SK-N-MC (cell line): Measurements from ENCODE around the gene METTL14.

Experiments
- EZH2 ChIP-seq: fragments of 200-600 bp; sonication (generic); IDR thresholded peaks from one replicate; pipeline ENCODE4 v1.6.1; 2017; ENCODE audit warnings: antibody characterized with exemption
- FOXP2 ChIP-seq: optimal IDR thresholded peaks from 2 replicates; pipeline ENCODE3; 2011; ENCODE audit warnings: mild to moderate bottlenecking, moderate library complexity; ENCODE audit not compliant: insufficient read depth; ENCODE audit errors: extremely low read length, control extremely low read depth
- POLR2AphosphoS5 ChIP-seq: IDR thresholded peaks from 2 replicates; pipeline ENCODE4 v1.6.1; 2012; ENCODE audit warnings: mild to moderate bottlenecking, low read depth, low read length, borderline replicate concordance

DNA sequence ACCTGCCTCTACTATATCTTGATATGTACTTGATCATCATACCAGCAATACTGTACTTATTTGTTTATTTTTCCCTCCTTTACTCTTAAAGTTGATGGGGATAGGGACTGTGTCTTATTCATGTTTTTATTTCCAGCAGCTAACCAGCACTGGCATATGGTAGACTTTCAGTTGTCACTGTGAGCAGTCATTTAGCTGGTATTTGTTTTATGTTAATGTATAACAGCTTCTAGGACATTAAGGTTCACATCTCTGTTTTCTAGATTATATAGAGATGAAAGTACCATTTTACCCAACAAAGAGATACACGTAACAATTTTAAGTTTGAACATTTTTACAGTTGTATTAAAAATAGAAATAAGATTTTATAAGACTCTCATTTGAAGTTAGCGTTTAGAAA is 17.9 kb downstream of the METTL14 start:
- TF ChIP-seq EZH2, result no peak
- no peak for TF ChIP-seq POLR2AphosphoS5
- TF ChIP-seq FOXP2, result no peak
